Measurements from ENCODE around the gene PRELID2. TPM values are rescaled to one million over a fixed set of nuclear protein-coding genes. Genes with fewer than 3 reads are reported as not detected.

PRELID2 gene
- total and polyA plus RNA-seq, 10 donors: 1.4 to 10.0 (median 5.5) TPM

GRCh38 chr5:145760660-145761059 lies 74.5 kb downstream of the PRELID2 start:
- DNase-seq: no peak
- no peaks in the 10 kb centered on the region for H3K36me3 ChIP-seq
- H3K9me3 ChIP-seq: no peaks in the 10 kb centered on the region
- no peaks in the 10 kb centered on the region for H3K4me1 ChIP-seq
- TF ChIP-seq POLR2A (IDR thresholded peaks at IDR 0.05) (no peak), POLR2AphosphoS5 (IDR thresholded peaks at IDR 0.05) (no peak), CTCF (IDR thresholded peaks at IDR 0.05 in 8 of 11, conservative IDR thresholded peaks at IDR 0.05 in 3 of 11) (no peak)
- intact Hi-C loops (cut with DNase I; ENCODE audit: low total_unique reads): no loop called here
- WGBS, 5 donors: 75 to 97% (median 87%) methylated on average over 1 of the region's 1 CpG
- no peak overlapping the region for H3K4me3 ChIP-seq
- H3K27me3 ChIP-seq (replicated peaks in 1 of 7): no peaks in the 10 kb centered on the region
- no peak overlapping the region for H3K27ac ChIP-seq

GRCh38 chr5:145752947-145753346 lies 82.2 kb downstream of the PRELID2 start:
- intact Hi-C loops (cut with DNase I; ENCODE audit: low total_unique reads): no loop called here

GRCh38 chr5:145752534-145752933 lies 82.6 kb downstream of the PRELID2 start:
- Histone ChIP-seq H3K36me3 (no peaks in the 10 kb centered on the region), H3K4me3 (no peak overlapping the region), H3K27me3 (replicated peaks in 1 of 7) (no peaks in the 10 kb centered on the region), H3K4me1 (no peaks in the 10 kb centered on the region), H3K27ac (no peak overlapping the region), H3K9me3 (peaks cover 0 to 26% (median 20%) of the 10 kb centered on the region in 8 donors)
- no peak for DNase-seq
- WGBS, 5 donors: 76 to 88% (median 83%) methylated on average over 2 of the region's 2 CpGs
- intact Hi-C loops (cut with DNase I; ENCODE audit: low total_unique reads): no loop called here
- no peak for TF ChIP-seq POLR2A (IDR thresholded peaks at IDR 0.05)
- TF ChIP-seq POLR2AphosphoS5 (IDR thresholded peaks at IDR 0.05): no peak
- TF ChIP-seq CTCF (IDR thresholded peaks at IDR 0.05 in 8 of 11, conservative IDR thresholded peaks at IDR 0.05 in 3 of 11): no peak

More at GRCh38 chr5:145752947-145753346, 82.2 kb downstream of the PRELID2 start:
- peaks cover 0 to 22% (median 18%) of the 10 kb centered on the region in 8 donors for H3K9me3 ChIP-seq
- H3K27me3 ChIP-seq (replicated peaks in 1 of 7): no peaks in the 10 kb centered on the region
- TF ChIP-seq POLR2AphosphoS5 (IDR thresholded peaks at IDR 0.05) (no peak), CTCF (IDR thresholded peaks at IDR 0.05 in 8 of 11, conservative IDR thresholded peaks at IDR 0.05 in 3 of 11) (no peak), POLR2A (IDR thresholded peaks at IDR 0.05) (no peak)
- H3K4me3 ChIP-seq: no peak overlapping the region
- H3K27ac ChIP-seq: no peak overlapping the region
- no peaks in the 10 kb centered on the region for H3K36me3 ChIP-seq
- no peaks in the 10 kb centered on the region for H3K4me1 ChIP-seq
- DNase-seq: no peak
- 81 to 89% (median 84%) methylated on average over 5 of the region's 5 CpGs for WGBS, 5 donors

GRCh38 chr5:145750199-145750598 lies 84.9 kb downstream of the PRELID2 start:
- H3K36me3 ChIP-seq: no peaks in the 10 kb centered on the region
- peaks cover 0 to 46% (median 20%) of the 10 kb centered on the region in 8 donors for H3K9me3 ChIP-seq
- TF ChIP-seq POLR2A (IDR thresholded peaks at IDR 0.05): no peak
- no peak for TF ChIP-seq POLR2AphosphoS5 (IDR thresholded peaks at IDR 0.05)
- no peak for TF ChIP-seq CTCF (IDR thresholded peaks at IDR 0.05 in 8 of 11, conservative IDR thresholded peaks at IDR 0.05 in 3 of 11)
- H3K4me1 ChIP-seq: no peaks in the 10 kb centered on the region
- DNase-seq: no peak
- intact Hi-C loops (cut with DNase I; ENCODE audit: low total_unique reads): no loop called here
- H3K4me3 ChIP-seq: no peak overlapping the region
- no peak overlapping the region for H3K27ac ChIP-seq
- H3K27me3 ChIP-seq (replicated peaks in 1 of 7): no peaks in the 10 kb centered on the region
